Stimulated activated CD8-positive, alpha-beta memory T cell treated with anti-CD3 and anti-CD28 coated beads, Interleukin-12 subunit alpha, Interleukin-12 subunit beta, amount 100 ng/mL, for 24 hours (primary cell): ENCODE measurements around the gene HEATR5B.
A peak's percentile ranks its signal among the peaks of the same experiment; 100 is the strongest.

Experiments used
- DNase-seq: peaks from one replicate; pipeline ENCODE4 v3.0.0-alpha.2; 2020; ENCODE audit errors: extremely low read depth

Gene HEATR5B

GRCh38 chr2:37083873-37084794, at the start of gene HEATR5B, which contains the start of gene GPATCH11:
HEATR5B (minus strand) TSS chr2:37084372; CDS start chr2:37083414, 958 bp downstream.
GPATCH11 (plus strand) TSS chr2:37084518; CDS start chr2:37088382, 3,864 bp downstream.
- peak; percentile 72 for DNase-seq

- no peak for DNase-seq
Measured at GRCh38 chr2:37132914-37133313, 48.7 kb upstream of the HEATR5B start.

- no peak for DNase-seq
Measured at GRCh38 chr2:37125416-37125815, 41.2 kb upstream of the HEATR5B start.

- DNase-seq = no peak
Measured at GRCh38 chr2:37119157-37119556, 35.0 kb upstream of the HEATR5B start.

GRCh38 chr2:37117566-37117965, 33.4 kb upstream of the HEATR5B start:
- no peak for DNase-seq

GRCh38 chr2:37111958-37112357, 27.8 kb upstream of the HEATR5B start:
- no peak for DNase-seq

- no peak for DNase-seq
Measured at GRCh38 chr2:37110306-37111212, 26.4 kb upstream of the HEATR5B start.

GRCh38 chr2:37109523-37109922, 25.4 kb upstream of the HEATR5B start:
- no peak for DNase-seq

- DNase-seq = no peak
Measured at GRCh38 chr2:37105150-37105549, 21.0 kb upstream of the HEATR5B start.

- DNase-seq = no peak
Measured at GRCh38 chr2:37104178-37104577, 20.0 kb upstream of the HEATR5B start.

GRCh38 chr2:37102588-37102987, 18.4 kb upstream of the HEATR5B start:
- no peak for DNase-seq

- no peak for DNase-seq
Measured at GRCh38 chr2:37100054-37100453, 15.9 kb upstream of the HEATR5B start.

- no peak for DNase-seq
Measured at GRCh38 chr2:37098416-37099118, 14.4 kb upstream of the HEATR5B start.

GRCh38 chr2:37096568-37096967, 12.4 kb upstream of the HEATR5B start:
- DNase-seq = no peak

GRCh38 chr2:37091873-37092272, 7.7 kb upstream of the HEATR5B start:
- no peak for DNase-seq

- DNase-seq = no peak
Measured at GRCh38 chr2:37090019-37090477, 5.9 kb upstream of the HEATR5B start.

- no peak for DNase-seq
Measured at GRCh38 chr2:37085731-37086147, 1.6 kb upstream of the HEATR5B start.

GRCh38 chr2:37084797-37085196, 625 bp upstream of the HEATR5B start:
- no peak for DNase-seq

- no peak for DNase-seq
Measured at GRCh38 chr2:37080689-37081088, 3.5 kb downstream of the HEATR5B start.

- DNase-seq = no peak
Measured at GRCh38 chr2:37080266-37080665, 3.9 kb downstream of the HEATR5B start.

GRCh38 chr2:37070931-37071330, 13.2 kb downstream of the HEATR5B start:
- DNase-seq = no peak

GRCh38 chr2:37068686-37069085, 15.5 kb downstream of the HEATR5B start:
- no peak for DNase-seq
